ENCODE data around the gene MLLT10.

The MLLT10 gene

DNA sequence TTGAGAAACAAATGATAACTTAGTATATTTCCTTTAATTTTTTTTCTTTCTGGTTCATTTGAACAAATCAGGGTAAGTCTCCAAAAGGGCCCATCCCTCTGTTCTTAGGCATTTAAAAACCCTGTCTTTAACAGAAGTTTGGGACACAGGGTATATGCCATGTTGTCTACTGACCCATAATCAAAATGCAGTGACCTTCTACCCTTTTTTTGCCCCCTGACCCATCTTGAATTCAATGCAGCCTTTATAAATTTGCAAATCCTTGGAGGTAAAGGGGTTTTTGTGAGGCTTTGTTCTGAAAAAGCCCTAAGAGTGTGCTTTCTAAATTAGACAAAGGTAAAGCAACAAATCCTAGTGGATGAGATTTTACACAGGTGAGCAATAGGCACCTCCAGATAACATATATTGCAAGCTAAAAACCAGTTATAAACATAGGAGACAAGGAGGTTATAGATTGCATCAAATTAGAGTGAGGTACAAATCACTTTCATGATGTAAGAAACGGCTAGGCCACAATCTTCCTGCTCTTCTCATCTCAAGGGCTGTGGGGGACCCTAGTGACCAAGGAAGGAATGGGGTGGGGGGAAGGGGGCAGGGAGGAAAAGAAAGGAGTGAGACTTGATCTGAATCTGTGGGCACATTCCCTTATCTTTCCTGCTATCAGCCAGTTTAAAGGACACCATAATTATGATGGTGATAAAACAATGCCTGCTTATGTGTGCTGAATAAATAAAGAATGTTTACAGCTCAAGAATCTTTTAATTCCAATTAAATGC is 11.2 kb upstream of the MLLT10 start:
- H3K9me3 ChIP-seq (ENCODE audit: severe bottlenecking): no peaks in the 10 kb centered on the region
- TF ChIP-seq, protein P1, sequence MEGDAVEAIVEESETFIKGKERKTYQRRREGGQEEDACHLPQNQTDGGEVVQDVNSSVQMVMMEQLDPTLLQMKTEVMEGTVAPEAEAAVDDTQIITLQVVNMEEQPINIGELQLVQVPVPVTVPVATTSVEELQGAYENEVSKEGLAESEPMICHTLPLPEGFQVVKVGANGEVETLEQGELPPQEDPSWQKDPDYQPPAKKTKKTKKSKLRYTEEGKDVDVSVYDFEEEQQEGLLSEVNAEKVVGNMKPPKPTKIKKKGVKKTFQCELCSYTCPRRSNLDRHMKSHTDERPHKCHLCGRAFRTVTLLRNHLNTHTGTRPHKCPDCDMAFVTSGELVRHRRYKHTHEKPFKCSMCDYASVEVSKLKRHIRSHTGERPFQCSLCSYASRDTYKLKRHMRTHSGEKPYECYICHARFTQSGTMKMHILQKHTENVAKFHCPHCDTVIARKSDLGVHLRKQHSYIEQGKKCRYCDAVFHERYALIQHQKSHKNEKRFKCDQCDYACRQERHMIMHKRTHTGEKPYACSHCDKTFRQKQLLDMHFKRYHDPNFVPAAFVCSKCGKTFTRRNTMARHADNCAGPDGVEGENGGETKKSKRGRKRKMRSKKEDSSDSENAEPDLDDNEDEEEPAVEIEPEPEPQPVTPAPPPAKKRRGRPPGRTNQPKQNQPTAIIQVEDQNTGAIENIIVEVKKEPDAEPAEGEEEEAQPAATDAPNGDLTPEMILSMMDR (IDR thresholded peaks at IDR 0.05; ENCODE audit: poor library complexity, severe bottlenecking): no peak
- ATAC-seq (ENCODE audit: low read depth) (no peak), DNase-seq (ENCODE audit: low spot score) (no peak)
- no peaks in the 10 kb centered on the region for H3K4me1 ChIP-seq (ENCODE audit: insufficient read depth, poor library complexity, severe bottlenecking)
- no peaks in the 10 kb centered on the region for H3K27me3 ChIP-seq (ENCODE audit: insufficient read depth, poor library complexity, severe bottlenecking)
- no peak overlapping the region for H3K4me3 ChIP-seq (ENCODE audit: severe bottlenecking)
- H3K36me3 ChIP-seq (ENCODE audit: low read depth): no peaks in the 10 kb centered on the region
- no peak overlapping the region for H3K27ac ChIP-seq (ENCODE audit: poor library complexity, severe bottlenecking)

DNA sequence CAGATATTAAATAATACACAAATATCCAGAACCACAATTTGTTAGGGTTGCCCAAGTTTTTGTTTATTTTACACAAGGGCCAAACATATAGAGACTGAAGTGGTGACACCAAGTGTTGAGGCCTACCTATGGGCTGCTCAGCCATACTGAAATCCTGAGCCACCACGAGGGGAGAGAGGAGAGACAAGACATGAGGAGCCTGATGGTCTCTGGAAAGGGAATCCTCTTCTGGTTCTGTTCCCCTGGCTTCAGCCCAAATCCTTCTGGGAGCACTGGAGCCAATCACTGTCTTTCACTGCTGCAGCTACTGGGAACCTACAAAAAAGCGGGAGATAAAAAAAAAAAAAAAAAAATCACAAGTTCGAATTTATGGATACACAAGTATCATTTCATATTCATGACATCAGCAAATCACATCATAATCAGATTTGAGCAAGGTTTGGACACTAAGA is 10.4 kb upstream of the MLLT10 start:
- Histone ChIP-seq H3K27ac (ENCODE audit: poor library complexity, severe bottlenecking) (no peak overlapping the region), H3K4me1 (ENCODE audit: insufficient read depth, poor library complexity, severe bottlenecking) (no peaks in the 10 kb centered on the region), H3K27me3 (ENCODE audit: insufficient read depth, poor library complexity, severe bottlenecking) (no peaks in the 10 kb centered on the region), H3K36me3 (ENCODE audit: low read depth) (no peaks in the 10 kb centered on the region), H3K9me3 (ENCODE audit: severe bottlenecking) (no peaks in the 10 kb centered on the region), H3K4me3 (ENCODE audit: severe bottlenecking) (no peak overlapping the region)
- ATAC-seq (ENCODE audit: low read depth): no peak
- TF ChIP-seq, protein P1 (IDR thresholded peaks at IDR 0.05; ENCODE audit: poor library complexity, severe bottlenecking): no peak
- DNase-seq (ENCODE audit: low spot score): no peak

DNA sequence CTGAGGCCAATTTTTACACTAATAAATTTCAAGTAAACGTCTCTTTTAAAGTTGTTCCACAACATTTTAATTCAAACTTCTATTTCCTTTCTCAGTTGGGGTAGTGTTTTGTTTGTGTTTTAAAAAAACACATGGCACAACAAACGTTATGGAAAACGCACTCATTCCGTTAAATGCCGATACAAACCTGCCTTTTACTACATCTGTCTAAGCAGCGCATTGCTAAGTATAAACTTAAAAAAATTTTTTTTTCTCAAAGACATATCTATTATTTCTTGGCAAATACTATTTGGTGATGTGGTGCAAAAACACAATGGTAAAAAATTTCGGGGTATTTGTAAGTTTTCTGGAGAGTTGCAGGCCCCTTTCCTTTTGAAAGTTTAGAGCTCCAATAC is 9.9 kb upstream of the MLLT10 start:
- no peaks in the 10 kb centered on the region for H3K36me3 ChIP-seq (ENCODE audit: low read depth)
- H3K4me3 ChIP-seq (ENCODE audit: severe bottlenecking): no peak overlapping the region
- ATAC-seq (ENCODE audit: low read depth) (no peak), DNase-seq (ENCODE audit: low spot score) (no peak)
- H3K4me1 ChIP-seq (ENCODE audit: insufficient read depth, poor library complexity, severe bottlenecking): peaks cover 2% of the 10 kb centered on the region
- peak overlapping the region; percentile 94 for H3K27ac ChIP-seq (ENCODE audit: poor library complexity, severe bottlenecking)
- H3K9me3 ChIP-seq (ENCODE audit: severe bottlenecking): no peaks in the 10 kb centered on the region
- H3K27me3 ChIP-seq (ENCODE audit: insufficient read depth, poor library complexity, severe bottlenecking): no peaks in the 10 kb centered on the region
- TF ChIP-seq, protein P1 (IDR thresholded peaks at IDR 0.05; ENCODE audit: poor library complexity, severe bottlenecking): no peak

DNA sequence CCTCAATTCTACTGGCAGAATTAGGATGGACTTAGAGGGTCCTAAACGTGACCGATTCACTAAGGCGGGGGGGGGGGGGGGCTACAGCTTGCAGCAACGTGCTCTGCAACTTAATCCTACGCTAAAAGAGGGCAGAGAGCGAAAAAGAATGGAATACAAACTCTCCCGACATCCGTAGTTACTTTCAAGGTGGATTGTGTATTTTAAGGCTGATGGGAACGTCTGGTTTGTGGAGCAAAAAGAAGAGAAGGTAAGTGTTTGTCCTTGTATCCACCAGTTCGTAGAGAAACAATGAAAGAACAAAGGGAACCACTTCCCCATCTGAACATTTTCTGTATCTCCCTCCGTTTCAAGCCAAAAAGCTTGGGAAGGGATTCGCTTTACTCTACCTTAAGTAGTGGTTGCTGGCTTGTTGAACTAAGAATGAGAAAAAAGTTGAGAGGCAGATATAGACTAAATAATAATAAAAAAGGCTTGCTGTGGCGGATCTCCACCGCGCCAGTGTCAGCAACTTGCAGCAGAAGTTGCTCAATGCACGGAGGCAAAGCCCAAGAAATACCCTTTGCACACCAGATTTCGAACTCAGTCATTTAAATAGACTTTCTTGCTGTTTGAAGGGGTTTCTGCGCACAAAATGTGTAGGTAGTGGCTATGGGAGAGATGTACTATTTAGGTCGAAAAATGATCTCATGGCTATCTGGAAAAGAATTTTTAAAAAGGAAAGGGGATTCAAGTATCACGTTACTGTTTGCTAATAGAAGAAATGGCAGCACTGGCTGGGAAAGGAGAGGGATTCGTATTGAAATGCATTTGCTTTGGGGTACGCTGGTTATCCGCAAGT is 9.3 kb upstream of the MLLT10 start:
- DNase-seq (ENCODE audit: low spot score): no peak
- Histone ChIP-seq H3K27me3 (ENCODE audit: insufficient read depth, poor library complexity, severe bottlenecking) (no peaks in the 10 kb centered on the region), H3K27ac (ENCODE audit: poor library complexity, severe bottlenecking) (peak overlapping the region; percentile 94), H3K4me1 (ENCODE audit: insufficient read depth, poor library complexity, severe bottlenecking) (peaks cover 8% of the 10 kb centered on the region), H3K36me3 (ENCODE audit: low read depth) (no peaks in the 10 kb centered on the region), H3K9me3 (ENCODE audit: severe bottlenecking) (no peaks in the 10 kb centered on the region), H3K4me3 (ENCODE audit: severe bottlenecking) (peak overlapping the region; percentile 70)
- TF ChIP-seq, protein P1 (IDR thresholded peaks at IDR 0.05; ENCODE audit: poor library complexity, severe bottlenecking): no peak
- ATAC-seq (ENCODE audit: low read depth): no peak

Measured in RWPE2 (cell line).